ENCODE data around the gene SMDT1. TPM values are rescaled to one million over a fixed set of nuclear protein-coding genes. Genes with fewer than 3 reads are reported as not detected.

The SMDT1 gene
- total and polyA plus RNA-seq, 10 of the 15 experiments (the other 5 are each of a cell fraction or from before 2014, with no cell fraction given), result 19.7 to 176 (median 66.3) TPM

- no peak for TF ChIP-seq REST (IDR thresholded peaks at IDR 0.05; ENCODE audit: low read depth, low read length)
- TF ChIP-seq, protein P1, sequence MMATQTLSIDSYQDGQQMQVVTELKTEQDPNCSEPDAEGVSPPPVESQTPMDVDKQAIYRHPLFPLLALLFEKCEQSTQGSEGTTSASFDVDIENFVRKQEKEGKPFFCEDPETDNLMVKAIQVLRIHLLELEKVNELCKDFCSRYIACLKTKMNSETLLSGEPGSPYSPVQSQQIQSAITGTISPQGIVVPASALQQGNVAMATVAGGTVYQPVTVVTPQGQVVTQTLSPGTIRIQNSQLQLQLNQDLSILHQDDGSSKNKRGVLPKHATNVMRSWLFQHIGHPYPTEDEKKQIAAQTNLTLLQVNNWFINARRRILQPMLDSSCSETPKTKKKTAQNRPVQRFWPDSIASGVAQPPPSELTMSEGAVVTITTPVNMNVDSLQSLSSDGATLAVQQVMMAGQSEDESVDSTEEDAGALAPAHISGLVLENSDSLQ (IDR thresholded peaks at IDR 0.05), result peak; percentile 66
- TF ChIP-seq USF1 (IDR thresholded peaks at IDR 0.05; ENCODE audit: borderline replicate concordance, extremely low read length, insufficient read depth, low read depth, low read length), result no peak
- TF ChIP-seq MYC (IDR thresholded peaks at IDR 0.05; ENCODE audit: insufficient read depth, insufficient read length, insufficient replicate concordance, low read length, severe bottlenecking), result no peak
- TF ChIP-seq HCFC1 (IDR thresholded peaks at IDR 0.05; ENCODE audit: low read length), result no peak
- TF ChIP-seq MXI1 (IDR thresholded peaks at IDR 0.05; ENCODE audit: low read depth, low read length), result peak; percentile 54; the same call in 1 of the 2 replicates
- TF ChIP-seq, protein P2, sequence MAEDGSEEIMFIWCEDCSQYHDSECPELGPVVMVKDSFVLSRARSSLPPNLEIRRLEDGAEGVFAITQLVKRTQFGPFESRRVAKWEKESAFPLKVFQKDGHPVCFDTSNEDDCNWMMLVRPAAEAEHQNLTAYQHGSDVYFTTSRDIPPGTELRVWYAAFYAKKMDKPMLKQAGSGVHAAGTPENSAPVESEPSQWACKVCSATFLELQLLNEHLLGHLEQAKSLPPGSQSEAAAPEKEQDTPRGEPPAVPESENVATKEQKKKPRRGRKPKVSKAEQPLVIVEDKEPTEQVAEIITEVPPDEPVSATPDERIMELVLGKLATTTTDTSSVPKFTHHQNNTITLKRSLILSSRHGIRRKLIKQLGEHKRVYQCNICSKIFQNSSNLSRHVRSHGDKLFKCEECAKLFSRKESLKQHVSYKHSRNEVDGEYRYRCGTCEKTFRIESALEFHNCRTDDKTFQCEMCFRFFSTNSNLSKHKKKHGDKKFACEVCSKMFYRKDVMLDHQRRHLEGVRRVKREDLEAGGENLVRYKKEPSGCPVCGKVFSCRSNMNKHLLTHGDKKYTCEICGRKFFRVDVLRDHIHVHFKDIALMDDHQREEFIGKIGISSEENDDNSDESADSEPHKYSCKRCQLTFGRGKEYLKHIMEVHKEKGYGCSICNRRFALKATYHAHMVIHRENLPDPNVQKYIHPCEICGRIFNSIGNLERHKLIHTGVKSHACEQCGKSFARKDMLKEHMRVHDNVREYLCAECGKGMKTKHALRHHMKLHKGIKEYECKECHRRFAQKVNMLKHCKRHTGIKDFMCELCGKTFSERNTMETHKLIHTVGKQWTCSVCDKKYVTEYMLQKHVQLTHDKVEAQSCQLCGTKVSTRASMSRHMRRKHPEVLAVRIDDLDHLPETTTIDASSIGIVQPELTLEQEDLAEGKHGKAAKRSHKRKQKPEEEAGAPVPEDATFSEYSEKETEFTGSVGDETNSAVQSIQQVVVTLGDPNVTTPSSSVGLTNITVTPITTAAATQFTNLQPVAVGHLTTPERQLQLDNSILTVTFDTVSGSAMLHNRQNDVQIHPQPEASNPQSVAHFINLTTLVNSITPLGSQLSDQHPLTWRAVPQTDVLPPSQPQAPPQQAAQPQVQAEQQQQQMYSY (CRISPR knock-in tag; IDR thresholded peaks at IDR 0.05), result no peak
- TF ChIP-seq CBFB (IDR thresholded peaks at IDR 0.05; ENCODE audit: low read depth), result peak; percentile 84; the same call in 1 of the 2 replicates
- TF ChIP-seq ZBTB33 (IDR thresholded peaks at IDR 0.05), result no peak
- TF ChIP-seq DPF2 (IDR thresholded peaks at IDR 0.05), result peak; percentile 30; the same call in 1 of the 2 replicates
These were observed 8.7 kb upstream of the SMDT1 start, which contains the start of gene NAGA (continued) for GRCh38 chr22:42070517-42071422.
